GM19043 (cell line): Measurements from ENCODE around the gene POLR1F.

Experiments used
- ATAC-seq: cut with Tn5 transposase; IDR thresholded peaks from one replicate; pipeline ENCODE4 v1.9.1; 2021; ENCODE audit warnings: low read depth; ENCODE audit not compliant: unreplicated experiment

POLR1F gene

GRCh38 chr7:19677180-19677579, 31.7 kb downstream of the POLR1F start:
- peak; percentile 62 for ATAC-seq

GRCh38 chr7:19675816-19676215, 33.0 kb downstream of the POLR1F start:
- no peak for ATAC-seq

DNA sequence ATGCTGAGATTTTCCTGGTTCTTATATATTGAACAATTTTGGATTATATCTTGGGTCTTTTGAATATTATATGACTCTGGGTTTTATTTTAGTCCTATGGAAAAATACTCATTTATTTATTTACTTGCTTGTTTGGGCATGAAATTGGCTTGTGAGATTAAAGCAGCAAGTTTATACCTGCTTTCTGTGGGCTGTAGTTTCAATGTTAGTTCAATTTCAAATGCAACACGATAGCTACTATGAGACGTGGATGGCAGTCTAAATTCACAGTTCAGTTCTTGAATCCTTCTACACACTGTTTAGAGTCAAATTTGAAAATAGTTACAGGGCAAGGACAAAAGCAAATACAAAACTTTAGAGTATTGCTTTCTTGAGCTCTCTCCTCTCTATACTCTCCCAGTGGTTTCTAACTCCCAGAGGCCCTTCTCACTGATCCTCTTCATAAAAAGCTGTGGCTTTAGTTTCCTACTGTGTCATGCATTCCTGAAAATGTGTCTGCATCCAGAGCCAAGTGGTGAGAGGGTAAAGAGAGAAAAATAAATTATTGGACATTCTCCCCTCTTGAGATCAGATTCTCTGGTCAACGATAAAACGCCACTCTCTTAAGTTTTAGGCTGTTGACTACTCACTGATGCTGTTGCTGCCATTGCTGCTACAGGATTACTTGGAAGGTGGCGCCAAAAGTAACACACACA, 34.4 kb downstream of the POLR1F start:
- no peak for ATAC-seq

DNA sequence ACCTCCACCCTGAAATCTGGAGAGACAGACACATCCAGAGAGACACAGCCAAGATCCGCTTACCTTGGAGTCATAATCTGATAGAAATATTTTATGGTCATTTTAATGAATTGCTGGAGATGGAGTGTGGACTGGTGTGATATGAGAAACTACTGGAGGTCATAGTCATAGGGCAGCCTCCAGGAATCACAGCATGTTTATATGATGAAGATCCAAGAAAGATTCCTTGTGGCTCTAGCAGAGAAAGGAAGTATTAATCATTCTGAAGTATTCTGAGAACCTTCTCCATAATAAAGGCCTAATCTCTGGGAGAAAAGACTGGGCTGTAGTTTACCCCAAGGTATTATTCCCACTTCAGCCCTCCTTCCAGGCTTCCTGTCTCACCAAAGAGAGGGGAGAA, 38.0 kb downstream of the POLR1F start:
- ATAC-seq: no peak

- no peak for ATAC-seq
Measured at GRCh38 chr7:19665399-19666008, 43.3 kb downstream of the POLR1F start.

DNA sequence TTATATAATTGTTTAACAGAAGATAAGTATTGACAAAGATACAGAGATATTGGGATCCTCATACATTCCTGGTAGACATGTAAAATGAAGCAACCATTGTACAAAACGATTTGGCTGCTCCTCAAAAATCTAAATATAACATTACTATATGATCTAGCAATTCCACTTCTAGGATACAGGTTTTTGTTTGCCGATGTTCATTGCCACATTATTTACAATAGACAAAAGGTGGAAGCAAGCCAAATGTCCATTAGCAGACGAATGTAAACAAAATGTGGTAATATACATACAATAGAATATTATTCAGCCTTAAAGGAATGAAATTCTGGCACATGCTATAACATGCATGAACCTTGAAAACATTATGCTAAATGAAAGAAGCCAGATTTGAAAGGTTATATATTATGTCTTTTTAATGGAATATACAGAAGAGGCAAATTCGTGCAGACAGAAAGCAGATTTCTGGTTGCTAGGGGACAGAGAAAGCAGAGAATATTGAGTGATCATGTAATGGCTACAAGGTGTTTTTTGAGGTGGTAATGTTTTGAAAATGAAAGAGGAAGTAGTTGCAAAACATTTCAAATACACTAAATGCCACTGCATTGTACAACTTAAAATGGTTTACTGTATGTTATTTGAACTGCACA, 44.9 kb downstream of the POLR1F start:
- peak; percentile 89 for ATAC-seq

GRCh38 chr7:19648791-19649190, 60.0 kb downstream of the POLR1F start:
- no peak for ATAC-seq
